Heart left ventricle (tissue), 13 donors: ENCODE measurements around the gene PTPRO.

Experiments
- POLR2A ChIP-seq, 2 donors: fragments of 450-650 bp; IDR thresholded peaks; one replicate each; pipeline ENCODE4 v1.6.1; 2017; ENCODE audit warnings: antibody characterized with exemption in 2 of 2, mild to moderate bottlenecking in 2 of 2, moderate library complexity in 2 of 2
- TF ChIP-seq, protein P1 (sequence below), 12 donors: fragments of 200-600 bp; sonication (generic) in 4 of 12; IDR thresholded peaks; one replicate each; pipeline versions ENCODE4 v1.5.0 to v1.8.0; 2018 to 2022; ENCODE audit warnings: antibody characterized with exemption in 12 of 12, mild to moderate bottlenecking in 5 of 12
- donor health status: ischemic (EF 13 %, LVEDD 7.1; RV severe dilation, severe dysfunction).
- donor health status: DM: no; HTN: yes; CAD: no.
- donor health status: DM: no; HTN: no; CAD: no.
- donor health status: ischemic (EF 25% LVEDD 6.9; RV normal size, moderate dysfunction).
- donor health status: ischemic (EF 25% LVEDD 5.7; RV mildly dilated, moderate dysfunction).
- donor health status: ischemic (EF 35%, LVEDD 5.7; RV mildly dilated, moderate dysfunction).
- donor health status: nonischemic (EF 11% LVEDD 7.7; RV severe dilation, severe dysfunction).
- donor health status: DM: yes; HTN: yes; CAD: no.
- donor health status: PGD.
- donor health status: ischemic (EF 29% LVEDD 5.4; RV normal size, mild dysfunction).
- donor health status: nonischemic (EF 23%, LVEDD 6.1; RV moderate dilation, normal function).

DNA sequence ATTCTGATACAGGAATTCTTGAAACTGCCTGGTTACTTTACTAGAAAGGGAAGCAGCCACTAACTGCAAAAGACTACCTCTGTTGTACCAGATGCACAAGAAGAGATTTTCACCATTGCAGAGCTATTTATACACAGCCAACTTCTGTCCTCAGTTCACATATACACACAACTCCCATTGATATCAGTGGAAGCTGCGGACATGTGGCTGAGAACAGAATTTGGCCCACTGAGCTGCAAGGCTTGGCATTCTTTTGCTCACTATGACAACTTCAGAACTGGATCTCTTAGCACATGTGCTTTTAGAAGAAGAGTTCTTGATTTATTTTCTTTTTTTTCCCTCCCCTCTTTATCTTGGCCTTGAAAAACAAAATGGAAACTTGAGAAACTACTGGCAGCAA lies 28.3 kb downstream of the PTPRO start:
- TF ChIP-seq POLR2A (IDR thresholded peaks at IDR 0.05) = no peak
- TF ChIP-seq, protein P1, sequence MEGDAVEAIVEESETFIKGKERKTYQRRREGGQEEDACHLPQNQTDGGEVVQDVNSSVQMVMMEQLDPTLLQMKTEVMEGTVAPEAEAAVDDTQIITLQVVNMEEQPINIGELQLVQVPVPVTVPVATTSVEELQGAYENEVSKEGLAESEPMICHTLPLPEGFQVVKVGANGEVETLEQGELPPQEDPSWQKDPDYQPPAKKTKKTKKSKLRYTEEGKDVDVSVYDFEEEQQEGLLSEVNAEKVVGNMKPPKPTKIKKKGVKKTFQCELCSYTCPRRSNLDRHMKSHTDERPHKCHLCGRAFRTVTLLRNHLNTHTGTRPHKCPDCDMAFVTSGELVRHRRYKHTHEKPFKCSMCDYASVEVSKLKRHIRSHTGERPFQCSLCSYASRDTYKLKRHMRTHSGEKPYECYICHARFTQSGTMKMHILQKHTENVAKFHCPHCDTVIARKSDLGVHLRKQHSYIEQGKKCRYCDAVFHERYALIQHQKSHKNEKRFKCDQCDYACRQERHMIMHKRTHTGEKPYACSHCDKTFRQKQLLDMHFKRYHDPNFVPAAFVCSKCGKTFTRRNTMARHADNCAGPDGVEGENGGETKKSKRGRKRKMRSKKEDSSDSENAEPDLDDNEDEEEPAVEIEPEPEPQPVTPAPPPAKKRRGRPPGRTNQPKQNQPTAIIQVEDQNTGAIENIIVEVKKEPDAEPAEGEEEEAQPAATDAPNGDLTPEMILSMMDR (IDR thresholded peaks at IDR 0.05) = no peak
